Ramos (cell line): ENCODE measurements around the gene CSNK2A3.

ENCODE experiments used
- in situ Hi-C: fragments of 300-500 bp; cut with MboI; formaldehyde crosslinking; loops from one replicate; pipeline ENCODE4 v1.14.3; 2022; ENCODE audit warnings: low sequenced_read_pairs; ENCODE audit not compliant: unreplicated experiment

The CSNK2A3 gene

DNA sequence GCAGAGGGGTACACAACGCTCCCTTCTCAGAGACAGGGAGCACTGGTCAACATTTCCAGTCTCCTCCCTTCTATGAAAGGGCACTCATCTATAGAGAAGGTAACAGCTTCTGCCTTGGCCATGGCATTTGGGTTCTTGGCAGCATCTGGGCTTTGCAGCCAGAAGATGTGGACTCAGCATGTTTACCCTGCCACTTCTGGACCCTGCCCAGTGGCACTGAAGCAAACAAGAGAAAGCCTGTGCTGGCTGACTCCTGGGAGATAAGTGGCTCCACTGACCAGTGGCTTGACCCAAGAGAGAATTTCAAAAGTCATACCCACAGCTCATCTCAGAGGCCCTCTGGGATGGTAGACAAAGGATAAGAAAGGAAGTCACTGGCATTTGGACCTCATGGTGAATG, 8.0 kb downstream of the CSNK2A3 start:
- in situ Hi-C loops = no loop called here

DNA sequence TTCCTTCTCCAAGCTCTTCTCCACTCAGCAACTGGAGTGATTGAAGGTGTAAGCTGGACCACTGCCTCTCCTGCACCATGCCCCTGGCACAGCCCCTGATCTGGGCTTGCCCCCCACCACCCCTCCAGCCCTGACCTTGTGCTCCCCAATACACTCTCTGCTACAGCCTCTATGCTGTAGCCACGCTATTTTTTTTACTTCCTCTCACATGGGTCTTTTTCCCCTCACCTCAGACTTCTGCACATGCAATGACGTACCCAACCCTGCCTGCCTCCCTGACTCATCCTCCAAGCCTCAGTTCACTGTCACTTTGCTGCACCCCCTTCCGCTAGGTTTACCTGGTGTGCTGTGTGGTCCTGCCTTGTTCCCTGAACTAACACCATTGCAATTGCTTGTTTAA, 9.0 kb downstream of the CSNK2A3 start:
- in situ Hi-C loops = no loop called here

DNA sequence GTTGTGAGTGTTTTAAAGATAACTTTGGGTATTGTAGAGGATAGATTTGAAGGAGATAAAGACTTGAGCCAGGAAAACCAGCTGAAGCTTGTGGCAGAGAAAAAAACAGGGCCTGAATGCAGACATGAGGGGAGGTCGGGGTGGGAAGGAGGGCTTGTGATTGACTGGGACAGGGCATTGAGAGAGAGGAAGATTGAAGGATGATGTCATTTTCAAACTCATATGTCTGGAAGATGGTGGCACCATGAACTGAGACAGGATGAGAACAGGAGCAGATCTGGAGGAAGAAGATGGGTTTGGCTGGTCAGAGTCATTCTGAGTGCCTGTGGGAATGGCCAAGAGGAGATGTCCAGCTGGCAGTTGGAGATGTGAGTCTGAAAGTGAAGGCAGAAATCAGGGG, 14.7 kb downstream of the CSNK2A3 start:
- in situ Hi-C loops = no loop called here

DNA sequence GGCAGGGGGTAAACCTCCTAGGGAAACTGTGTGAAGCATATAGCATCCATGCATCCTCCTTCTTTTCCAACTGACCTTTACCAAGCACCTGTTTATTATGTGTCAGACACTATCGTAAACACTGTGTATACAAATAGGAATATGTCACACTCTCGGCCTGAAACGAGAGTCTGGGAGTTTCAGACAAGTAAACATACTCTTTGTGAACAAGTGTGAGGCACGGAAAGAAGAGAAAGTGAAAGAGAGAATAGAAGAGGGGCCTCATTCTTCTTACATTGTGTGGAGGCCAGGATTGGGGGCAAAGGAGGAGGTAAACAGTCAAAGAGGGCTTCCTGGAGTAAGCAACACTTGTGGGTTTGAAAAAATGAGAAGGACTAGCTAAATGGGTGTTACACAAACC, 16.4 kb downstream of the CSNK2A3 start:
- in situ Hi-C loops = no loop called here

DNA sequence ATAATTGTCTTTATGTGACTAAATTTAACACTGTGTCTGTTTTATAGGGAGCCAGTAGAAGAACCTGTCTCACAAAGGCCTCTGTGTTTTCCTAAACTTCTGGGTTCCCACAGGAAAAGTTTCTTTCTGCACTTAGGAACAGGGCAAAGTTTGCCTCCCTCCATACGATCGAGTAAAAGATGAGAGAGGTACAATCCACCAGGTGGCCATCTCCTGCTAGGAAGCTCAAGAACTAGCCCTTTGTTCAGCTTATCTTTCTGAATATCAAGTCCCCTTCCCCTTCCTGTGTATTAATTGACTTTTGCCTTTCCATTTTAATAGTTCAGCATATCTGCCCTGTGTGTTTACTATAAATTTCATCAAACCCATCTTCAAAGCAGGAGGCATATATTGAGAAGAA, 18.0 kb downstream of the CSNK2A3 start:
- in situ Hi-C loops = no loop called here

DNA sequence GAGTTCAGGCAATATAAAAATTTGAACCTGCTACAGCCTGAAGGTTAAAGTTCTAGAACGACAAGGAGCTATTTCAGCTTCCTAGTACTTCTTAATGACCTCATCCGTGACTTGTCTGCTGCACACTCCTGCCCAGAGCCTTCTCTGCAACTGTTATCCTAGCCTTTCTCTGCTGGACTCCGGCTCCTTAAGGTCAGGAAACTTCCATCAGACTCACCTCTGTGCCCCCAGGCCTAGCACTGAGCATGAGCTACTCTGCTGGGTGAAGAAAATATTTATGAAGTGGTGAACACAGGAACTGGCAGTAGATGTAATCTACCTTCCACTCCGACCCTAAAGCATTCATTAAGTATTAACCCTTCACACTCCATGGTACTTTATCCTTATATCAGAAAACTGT, 18.4 kb downstream of the CSNK2A3 start:
- in situ Hi-C loops = no loop called here

DNA sequence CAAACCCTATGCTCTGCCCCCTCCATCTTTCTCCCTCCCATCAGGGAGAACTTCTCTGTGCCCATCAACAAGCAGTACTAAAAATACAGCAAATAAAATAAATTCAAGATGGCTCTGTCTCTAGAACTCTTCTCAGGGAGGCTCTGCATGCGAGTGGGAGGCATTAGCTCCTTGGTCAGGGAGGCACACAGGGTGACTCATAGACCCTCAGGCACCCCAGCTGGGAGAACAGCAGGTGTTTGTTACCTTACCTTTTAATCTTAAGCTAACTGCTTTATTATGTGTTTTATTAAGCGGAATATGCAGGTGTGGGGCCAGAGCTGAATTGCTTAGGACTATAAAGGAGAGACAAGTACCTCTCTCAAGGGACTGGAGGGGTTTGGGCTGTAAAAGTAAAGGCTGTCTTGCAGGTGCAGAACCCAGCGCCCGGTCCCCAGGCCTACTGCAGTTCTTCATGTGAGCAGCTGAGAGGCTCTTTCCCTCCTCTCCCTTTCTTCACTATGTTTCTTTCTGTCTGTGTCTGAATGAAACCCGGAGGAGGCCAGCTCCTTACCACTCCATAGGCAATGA, 20.8 kb downstream of the CSNK2A3 start:
- in situ Hi-C loops = no loop called here

DNA sequence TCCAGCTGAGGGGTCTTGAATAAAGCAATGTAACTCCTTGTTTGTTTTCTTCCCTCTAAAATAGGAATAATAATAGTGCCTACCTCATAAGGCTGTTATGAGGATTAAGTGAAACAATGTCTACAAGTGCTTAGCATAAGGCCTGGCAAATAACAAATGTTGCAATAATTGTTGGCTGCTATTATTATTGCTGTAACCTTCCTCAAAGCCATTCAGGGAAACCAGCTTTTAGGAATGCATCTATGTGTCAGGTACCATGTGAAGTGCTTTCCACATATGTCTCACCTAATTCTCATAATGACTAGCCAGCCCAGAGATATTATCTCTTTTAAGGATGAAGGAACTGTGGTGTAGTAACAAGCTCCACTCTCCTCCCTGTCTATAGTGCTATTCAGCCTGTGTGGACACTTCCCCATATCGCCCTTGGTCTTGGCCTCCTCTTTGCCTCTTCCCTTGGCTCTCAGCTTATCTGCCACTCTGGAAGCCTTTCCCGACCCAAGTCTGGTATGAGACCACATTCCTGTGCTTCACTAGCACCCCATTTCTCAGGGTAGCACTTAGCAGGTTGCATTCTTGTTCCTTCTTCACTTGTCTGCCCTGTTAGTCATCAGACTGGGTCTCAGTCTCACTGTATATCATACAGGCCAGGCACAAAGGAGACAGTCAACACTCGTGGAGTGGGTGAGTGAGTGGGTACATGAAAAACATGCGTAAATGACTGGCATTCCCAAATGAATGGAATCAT, 23.8 kb downstream of the CSNK2A3 start:
- in situ Hi-C loops = no loop called here

DNA sequence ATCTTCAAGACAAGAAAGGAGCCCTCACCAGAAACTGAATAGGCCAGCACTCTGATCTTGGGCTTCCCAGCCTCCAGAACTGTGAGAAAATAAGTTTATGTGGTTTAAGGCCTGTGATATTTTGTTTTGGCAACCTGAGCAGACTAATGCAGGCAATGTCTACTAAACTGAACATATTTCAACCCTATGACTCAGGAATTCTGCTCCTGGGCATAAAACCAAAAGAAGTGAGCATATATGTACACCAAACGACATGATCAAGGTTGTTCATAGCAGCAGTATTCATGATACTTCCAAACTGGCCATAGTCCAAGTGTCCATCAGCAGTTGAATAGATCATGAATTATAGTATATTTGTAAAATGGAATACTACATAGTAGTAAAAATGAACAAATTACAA, 29.0 kb downstream of the CSNK2A3 start:
- in situ Hi-C loops = no loop called here

DNA sequence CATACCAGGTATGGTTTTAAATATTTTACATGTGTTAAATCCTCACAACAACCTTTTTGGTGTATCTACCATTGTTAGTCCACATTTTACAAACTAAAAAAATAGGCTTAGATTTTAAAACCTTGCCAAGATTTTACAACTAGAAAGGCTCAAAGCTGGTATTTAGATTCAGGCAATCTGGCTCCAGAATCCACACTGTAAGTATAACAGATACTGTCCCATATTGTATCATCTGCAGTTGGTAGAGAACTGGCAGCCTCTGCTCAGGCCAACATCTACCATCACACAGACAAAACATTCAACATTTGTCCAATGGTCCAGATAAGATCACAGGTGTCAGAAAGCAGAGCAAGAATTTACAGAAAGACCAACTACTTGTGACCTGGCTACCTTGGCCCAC, 30.9 kb downstream of the CSNK2A3 start:
- in situ Hi-C loops = no loop called here

DNA sequence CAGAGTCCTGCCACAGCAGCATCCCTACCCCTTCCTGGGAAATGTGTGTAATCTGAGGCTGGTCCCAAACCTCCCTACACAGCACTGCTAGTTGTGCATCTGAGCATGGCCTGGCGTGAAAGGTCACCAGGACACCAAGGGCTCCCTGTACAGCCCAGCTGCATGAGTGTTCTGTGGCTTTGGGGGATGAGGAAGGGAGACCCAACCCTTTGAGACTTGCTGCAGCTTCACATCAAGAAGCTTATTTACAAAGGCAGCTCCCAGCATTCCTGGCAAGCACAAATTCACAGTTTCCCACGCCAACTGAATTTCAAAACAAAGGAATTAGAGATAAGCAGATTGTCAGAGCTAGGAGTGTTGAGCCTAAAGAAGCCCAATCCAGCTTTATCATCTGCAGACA, 32.2 kb downstream of the CSNK2A3 start:
- in situ Hi-C loops = no loop called here

DNA sequence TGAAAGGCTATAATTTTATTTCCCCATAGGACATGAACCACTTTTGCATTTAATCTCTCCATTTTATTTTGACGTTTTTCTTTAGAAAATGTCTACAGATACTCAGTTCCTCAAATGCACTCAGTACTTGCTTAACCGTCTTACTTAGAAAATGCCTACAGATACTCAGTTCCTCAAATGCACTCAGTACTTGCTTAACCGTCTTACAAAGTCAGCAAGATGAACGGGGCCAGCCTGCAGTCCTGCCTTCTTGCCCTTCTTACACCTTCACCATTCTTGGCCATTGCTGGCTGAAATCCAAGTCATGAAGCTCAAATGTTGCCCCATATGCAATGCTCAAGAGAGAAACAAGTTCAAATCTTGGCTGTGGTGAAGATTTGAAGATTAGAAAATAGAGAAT, 34.1 kb downstream of the CSNK2A3 start:
- in situ Hi-C loops = no loop called here

DNA sequence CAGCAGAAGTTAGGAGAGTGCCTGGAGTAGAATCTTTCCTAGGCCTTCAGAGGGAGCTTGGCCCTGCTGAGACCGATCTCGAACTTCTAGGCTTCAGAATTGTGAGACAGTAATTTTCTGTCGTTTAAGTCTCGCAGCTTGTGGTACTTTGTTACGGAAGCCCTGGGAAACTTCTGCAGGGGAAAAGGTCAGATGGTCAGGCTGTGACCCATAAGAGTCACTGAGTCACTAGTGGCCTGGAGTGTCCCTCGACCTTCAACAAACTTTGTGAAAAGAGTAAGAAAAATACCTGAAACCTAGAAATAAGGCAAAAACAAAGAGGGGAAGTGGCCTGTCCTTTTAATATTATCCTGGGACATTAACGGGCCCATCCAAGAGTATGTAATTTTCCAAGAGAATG, 34.6 kb downstream of the CSNK2A3 start:
- in situ Hi-C loops = no loop called here

DNA sequence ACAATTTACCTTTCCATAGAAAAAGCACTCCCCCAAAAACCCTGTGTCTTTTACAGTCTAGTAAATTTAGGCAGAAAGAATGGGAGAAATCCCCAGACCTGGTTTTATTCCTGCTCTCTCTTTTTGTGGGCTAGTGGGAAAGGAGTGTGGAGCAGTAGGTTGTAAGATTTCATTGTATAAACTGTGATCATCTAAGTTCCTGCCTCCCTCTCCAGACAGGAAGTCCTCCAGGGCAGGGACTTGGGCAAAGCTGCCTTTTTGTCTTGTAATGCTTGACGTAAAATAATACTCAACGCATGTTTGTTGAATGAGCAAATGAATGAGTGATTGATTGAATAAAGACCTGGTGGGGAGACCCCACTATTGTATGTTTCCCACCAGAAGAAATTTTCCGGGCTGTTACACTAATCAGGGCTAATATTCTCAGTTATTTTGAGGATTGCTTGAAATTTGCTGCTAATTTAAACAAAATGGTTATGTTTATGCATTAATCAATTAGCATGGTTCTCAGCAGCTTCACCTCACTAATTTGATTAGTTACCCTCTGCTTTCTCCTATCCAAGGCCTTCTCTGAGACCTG, 36.3 kb downstream of the CSNK2A3 start:
- in situ Hi-C loops = no loop called here

DNA sequence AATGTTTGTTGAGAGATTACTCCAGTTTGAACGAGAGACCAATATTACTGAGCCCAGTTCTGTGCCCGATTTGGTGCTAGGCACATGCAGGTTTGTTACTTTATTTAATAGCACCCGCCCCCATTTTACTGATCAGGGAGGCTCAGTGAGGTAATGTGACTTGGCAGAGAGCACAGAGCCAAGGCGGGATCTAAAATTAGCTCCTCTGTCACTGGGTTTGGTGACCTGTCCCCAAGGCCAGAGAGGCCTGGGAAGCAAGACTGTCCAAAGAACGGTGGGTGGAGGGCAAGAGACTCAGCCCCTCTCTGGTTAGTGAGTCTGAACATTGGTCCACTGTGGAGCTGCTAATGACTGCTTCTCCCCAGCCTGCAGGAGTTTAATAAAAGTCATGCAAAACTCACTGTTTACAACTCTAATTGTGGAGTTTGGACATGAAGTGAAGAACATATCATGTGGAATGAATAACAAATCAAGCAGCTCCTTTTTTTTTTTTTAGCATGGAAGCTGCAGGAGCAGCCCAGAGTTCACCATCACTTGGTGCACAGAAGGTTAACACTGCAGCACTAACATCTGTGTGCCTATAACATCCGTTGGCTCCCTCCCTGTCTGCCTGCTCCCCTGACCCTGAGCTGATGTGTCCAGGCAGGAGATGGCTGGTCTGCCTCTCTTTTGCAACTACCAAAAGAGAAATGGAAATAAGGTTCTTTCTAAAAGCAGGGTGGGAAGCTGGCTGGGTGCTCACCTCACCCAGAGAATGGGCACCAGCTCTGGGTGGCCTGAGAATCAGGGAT, 39.0 kb downstream of the CSNK2A3 start:
- in situ Hi-C loops = no loop called here

DNA sequence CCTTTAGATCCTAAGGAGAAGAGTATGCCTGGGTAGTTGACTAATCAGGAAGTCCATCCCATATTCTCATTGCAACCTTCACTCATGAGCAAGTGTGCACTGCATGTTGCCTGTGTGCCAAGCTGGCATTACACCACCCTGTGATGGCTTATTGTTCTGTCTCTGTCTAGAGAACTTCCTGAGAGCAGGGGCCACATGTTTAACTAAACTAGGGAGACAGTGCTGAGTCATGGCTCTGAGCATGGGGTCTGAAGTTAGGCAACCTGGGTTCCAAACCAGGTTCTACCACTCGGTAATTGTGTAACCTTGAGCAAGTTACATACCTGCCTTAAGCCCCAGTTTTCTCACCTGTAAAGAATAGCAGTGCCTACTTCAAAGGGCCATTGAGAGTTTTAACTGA, 39.6 kb downstream of the CSNK2A3 start:
- in situ Hi-C loops = no loop called here

DNA sequence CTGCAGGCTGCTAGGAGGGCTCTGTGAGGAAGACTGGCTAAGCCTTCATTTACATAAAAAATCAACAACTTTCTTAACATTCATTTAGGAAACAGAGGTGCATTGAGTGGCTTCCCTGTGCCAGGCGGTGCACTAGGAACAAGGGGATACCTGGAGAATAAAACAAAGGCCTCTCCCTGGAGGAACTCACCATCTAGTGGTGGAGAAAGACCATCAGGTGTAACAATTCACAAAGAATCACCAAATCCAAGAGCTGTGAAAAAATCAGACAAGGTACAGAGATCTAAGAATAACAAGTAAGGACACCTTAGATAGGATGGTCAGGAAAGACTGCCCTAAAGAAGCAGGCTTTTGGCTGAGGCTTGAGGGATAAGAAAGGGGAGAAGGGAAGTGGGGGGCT, 40.3 kb downstream of the CSNK2A3 start:
- in situ Hi-C loops = no loop called here

DNA sequence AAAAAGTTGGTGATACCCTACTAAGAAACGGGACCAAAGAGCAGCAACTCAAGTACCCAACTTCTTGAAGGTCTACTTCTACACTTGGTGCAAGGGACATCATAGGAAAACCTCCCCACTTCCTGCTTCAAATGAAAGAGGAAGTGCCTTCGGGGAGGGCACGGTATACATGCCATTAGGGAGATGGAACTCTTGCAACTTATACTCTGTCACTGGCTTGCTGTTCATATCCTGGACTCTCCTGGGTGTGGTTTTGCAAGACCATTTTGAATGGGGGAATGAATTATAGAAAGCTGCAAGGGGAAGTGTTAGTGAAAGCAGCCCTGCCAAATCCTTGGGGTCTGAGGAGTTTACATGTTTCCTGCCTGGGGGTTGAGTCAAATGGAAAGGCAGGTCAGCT, 41.9 kb downstream of the CSNK2A3 start:
- in situ Hi-C loops = no loop called here

DNA sequence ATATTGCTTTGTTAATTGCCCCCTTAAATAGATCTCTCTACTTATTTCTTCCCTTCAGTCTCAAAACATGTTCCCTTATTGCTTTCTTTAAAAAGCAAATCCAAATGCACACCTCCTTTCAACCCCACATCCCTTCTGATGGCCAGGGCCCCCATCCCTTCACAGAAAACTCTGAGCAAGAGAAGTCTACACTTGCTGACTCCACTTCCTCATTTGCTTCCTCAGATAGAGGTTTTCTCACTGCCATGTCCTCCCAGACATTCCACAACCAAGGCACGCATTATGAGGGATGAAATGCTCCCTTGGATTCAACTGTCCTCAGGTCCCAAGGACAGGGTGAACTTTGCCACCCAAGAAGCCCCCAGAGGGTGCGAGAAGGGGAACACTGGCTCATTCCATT, 43.1 kb downstream of the CSNK2A3 start:
- in situ Hi-C loops = no loop called here

DNA sequence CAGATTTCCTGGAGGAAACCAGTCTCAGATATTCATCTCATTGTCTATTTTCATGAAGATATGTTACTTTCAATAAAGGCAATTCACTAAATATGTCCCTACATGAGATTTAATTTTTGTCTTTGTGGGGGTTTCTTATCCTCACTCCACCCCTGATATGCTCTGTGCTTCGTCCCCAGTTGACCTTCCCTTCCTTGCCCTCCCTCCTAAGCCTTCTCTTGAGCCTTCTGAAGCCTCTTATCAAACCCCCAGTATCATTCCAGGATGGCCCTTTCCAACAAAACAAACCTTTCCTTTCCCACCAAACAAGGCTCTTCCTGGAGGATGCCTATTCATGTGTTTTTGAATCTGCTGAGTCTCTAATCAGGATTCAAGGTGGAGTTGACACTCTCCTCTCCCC, 44.8 kb downstream of the CSNK2A3 start:
- in situ Hi-C loops = no loop called here

DNA sequence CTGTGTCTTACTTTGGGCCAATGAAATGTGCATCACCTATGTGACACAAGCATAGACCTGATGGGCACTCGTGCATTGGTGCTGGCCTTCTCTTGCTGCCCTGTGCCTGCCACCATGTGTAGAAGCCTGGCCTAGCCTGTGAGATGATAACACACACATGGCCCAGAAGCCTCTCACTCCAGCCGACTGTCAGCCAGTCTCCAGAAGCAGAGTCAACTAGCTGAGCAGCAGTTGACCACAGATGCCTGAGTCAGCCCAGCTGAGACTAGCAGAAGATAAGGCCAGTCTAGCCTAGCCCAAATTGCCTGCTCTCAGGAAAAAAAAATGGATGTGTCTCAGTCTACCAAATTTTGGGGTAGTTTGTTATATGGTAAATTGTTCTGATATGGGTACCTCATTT, 46.2 kb downstream of the CSNK2A3 start:
- in situ Hi-C loops = no loop called here
